GM12878 (cell line): ENCODE results near the gene CFAP47. TPM values are rescaled to one million over a fixed set of nuclear protein-coding genes. Genes with fewer than 3 reads are reported as not detected.

ENCODE experiments used
- ATAC-seq: fragments of 200-7000 bp; cut with Tn5 transposase; 3 replicates; pipeline ENCODE4 v1.9.1; 2020; ENCODE audit warnings: mild to moderate bottlenecking, moderate library complexity
- BruUV-seq: library from RNA; stranded (reverse); fragments of 400-500 nt; replicated peaks from 2 replicates; lab custom pipeline; 2021; lab: Mats Ljungman, UMichigan
- CTCF ChIA-PET: fragments of 300-600 bp; sonication (Branson Sonifier 250); formaldehyde crosslinking; extraction: SDS; loops from one replicate; lab custom pipeline; 2021; ENCODE audit warnings: inconsistent platforms; lab: Yijun Ruan, JAX
- POLR2A ChIA-PET: fragments of 350-600 bp; formaldehyde crosslinking; extraction: SDS; loops from one replicate; lab custom pipeline; 2021; ENCODE audit warnings: inconsistent platforms; lab: Charles Lee
- RAD21 ChIA-PET: fragments of 300-600 bp; sonication (Branson Sonifier 250); formaldehyde crosslinking; loops from one replicate; lab custom pipeline; 2023; ENCODE audit warnings: antibody characterized with exemption; ENCODE audit not compliant: unreplicated experiment; lab: Charles Lee
- SMC1A ChIA-PET: fragments of 300-600 bp; sonication (Branson Sonifier 250); formaldehyde crosslinking; loops from one replicate; lab custom pipeline; 2023; ENCODE audit not compliant: unreplicated experiment, uncharacterized antibody; lab: Charles Lee
- DNase-seq: peaks from one replicate; pipeline ENCODE4 v3.0.0-alpha.2; 2011; ENCODE audit warnings: low read depth, low spot score
- FAIRE-seq: peaks from 3 replicates; lab custom pipeline; 2011; peaks lifted over from hg19 to GRCh38; lab: Jason Lieb, UNC
- H2AFZ ChIP-seq: 2 replicates; pipeline ENCODE4 v1.6.0; 2011; ENCODE audit warnings: low read depth, low read length, control low read depth; ENCODE audit not compliant: control insufficient read depth
- H3K27ac ChIP-seq: 2 replicates; pipeline ENCODE4 v1.5.1; 2011; ENCODE audit warnings: control low read depth; ENCODE audit not compliant: control insufficient read depth, insufficient read depth
- H3K27me3 ChIP-seq, 2 experiments: replicated peaks in 1 of 2; 2 replicates each; pipeline versions ENCODE4 v1.6.0 to v1.6.1; 2011; ENCODE audit warnings: low read length in 1 of 2; ENCODE audit not compliant: control insufficient read depth in 2 of 2, insufficient read depth in 2 of 2
- H3K36me3 ChIP-seq, 2 experiments: 2 replicates each; pipeline ENCODE4 v1.5.1; 2011; ENCODE audit warnings: low read length in 1 of 2; ENCODE audit not compliant: control insufficient read depth in 2 of 2, insufficient read depth in 2 of 2
- H3K4me1 ChIP-seq: 2 replicates; pipeline ENCODE4 v1.6.1; 2011; ENCODE audit warnings: mild to moderate bottlenecking, low read length, moderate library complexity, mixed read lengths; ENCODE audit not compliant: control insufficient read depth, insufficient read depth
- H3K4me2 ChIP-seq: 2 replicates; pipeline ENCODE4 v1.6.0; 2011; ENCODE audit warnings: control low read depth; ENCODE audit not compliant: control insufficient read depth, insufficient read depth
- H3K4me3 ChIP-seq: fragments of 200-600 bp; sonication (generic); 2 replicates; pipeline ENCODE4 v1.5.1; 2016
- H3K79me2 ChIP-seq: 2 replicates; pipeline ENCODE4 v1.6.0; 2011; ENCODE audit warnings: low read length; ENCODE audit not compliant: control insufficient read depth, insufficient read depth
- H3K9ac ChIP-seq: 2 replicates; pipeline ENCODE4 v1.8.0; 2011; ENCODE audit warnings: low read length, control low read depth, mixed read lengths; ENCODE audit not compliant: control insufficient read depth, insufficient read depth
- H3K9me3 ChIP-seq: replicated peaks from 3 replicates; pipeline ENCODE4 v1.5.1; 2011; ENCODE audit warnings: mild to moderate bottlenecking, low read length; ENCODE audit not compliant: control insufficient read depth, insufficient read depth
- H4K20me1 ChIP-seq: 2 replicates; pipeline ENCODE4 v1.6.0; 2011; ENCODE audit not compliant: control insufficient read depth, insufficient read depth
- BHLHE40 ChIP-seq, 2 experiments: fragments of 450-650 bp in 1 of 2; IDR thresholded peaks; 2 replicates each; pipeline ENCODE4 v1.6.1; 2011 to 2017; ENCODE audit warnings: low read depth in 2 of 2, borderline replicate concordance in 1 of 2, improper control_type of control experiment in 1 of 2, low read length in 1 of 2, mild to moderate bottlenecking in 1 of 2
- CHD2 ChIP-seq: IDR thresholded peaks from 2 replicates; pipeline ENCODE4 v1.6.1; 2011; ENCODE audit warnings: low read depth, low read length, improper control_type of control experiment, borderline replicate concordance
- CHD4 ChIP-seq: fragments of 200-600 bp; sonication (generic); IDR thresholded peaks from 2 replicates; pipeline ENCODE4 v1.6.1; 2016; ENCODE audit warnings: mild to moderate bottlenecking
- EED ChIP-seq: sonication (generic); IDR thresholded peaks from 2 replicates; pipeline ENCODE4 v1.6.1; 2016; ENCODE audit warnings: antibody characterized with exemption, low read depth
- HDAC2 ChIP-seq: fragments of 200-600 bp; sonication (generic); IDR thresholded peaks from 2 replicates; pipeline ENCODE4 v1.6.1; 2017
- NFXL1 ChIP-seq: fragments of 450-650 bp; IDR thresholded peaks from 2 replicates; pipeline ENCODE4 v1.6.1; 2017; ENCODE audit warnings: antibody characterized with exemption, mild to moderate bottlenecking, borderline replicate concordance
- POLR2A ChIP-seq: IDR thresholded peaks from 2 replicates; pipeline ENCODE4 v1.6.1; 2011; ENCODE audit warnings: low read depth, mild to moderate bottlenecking, low read length
- RB1 ChIP-seq: fragments of 450-650 bp; formaldehyde crosslinking; IDR thresholded peaks from 2 replicates; pipeline ENCODE4 v1.6.1; 2017; ENCODE audit warnings: mild to moderate bottlenecking, borderline replicate concordance
- SUZ12 ChIP-seq: fragments of 200-600 bp; sonication (generic); IDR thresholded peaks from one replicate; pipeline ENCODE4 v1.6.1; 2018; ENCODE audit warnings: antibody characterized with exemption, mild to moderate bottlenecking; ENCODE audit not compliant: unreplicated experiment
- WGBS: methylation state at CpG from one replicate; pipeline ENCODE4 v1.1.6; 2016; ENCODE audit warnings: low lambda C conversion rate; ENCODE audit not compliant: insufficient replicate concordance, insufficient coverage; ENCODE audit errors: missing lambda C conversion rate; 5-methylcytosine and 5-hydroxymethylcytosine counted together
- in situ Hi-C: fragments of 300-500 bp; cut with MboI; formaldehyde crosslinking; loops from 9 replicates; pipeline ENCODE4 v1.14.3; 2018; ENCODE audit warnings: mixed read lengths
- intact Hi-C: fragments of 100-400 bp; cut with micrococcal nuclease; formaldehyde crosslinking; loops from one replicate; pipeline ENCODE4 v1.14.2; 2022; ENCODE audit not compliant: unreplicated experiment
- polyA plus RNA-seq, 11 experiments: library from polyadenylated mRNA; depleted of rRNA in 4 of 11; unstranded in 6 of 11; stranded (reverse) in 5 of 11; fragments of >200 nt; fragmentation: Nextera tagmentation in 4 of 11; fragmentation: Illumina TruSeq in 1 of 11; extraction: Ambion mirVana in 4 of 11; extraction: Trizol in 1 of 11; gene quantifications; 1 replicate in 1 of 11; 2 replicates in 10 of 11; pipeline versions ENCODE4 v1.2.1 to v1.2.3, GENCODE V29; 2011 to 2016; ENCODE audit warnings: inconsistent platforms in 2 of 11, missing spikeins in 2 of 11, low read depth in 1 of 11
- total RNA-seq, 4 experiments: library from RNA; depleted of rRNA in 3 of 4; stranded (reverse); fragments of >200 nt in 3 of 4; fragmentation: Illumina TruSeq in 1 of 4; extraction: Trizol in 1 of 4; gene quantifications; 2 replicates each; pipeline versions ENCODE4 v1.2.1 to v1.2.3, GENCODE V29; 2013 to 2021
- TF ChIP-seq, protein P1 (sequence below): fragments of 450-650 bp; IDR thresholded peaks from 2 replicates; pipeline ENCODE4 v1.6.1; 2014; ENCODE audit warnings: mild to moderate bottlenecking
- TF ChIP-seq, protein P2 (sequence below): IDR thresholded peaks from 2 replicates; pipeline ENCODE4 v1.6.1; 2012; ENCODE audit warnings: improper control_type of control experiment, low read depth, low read length; ENCODE audit not compliant: insufficient replicate concordance
- TF ChIP-seq, protein P3 (sequence below): IDR thresholded peaks from 2 replicates; pipeline ENCODE4 v1.6.1; 2012; ENCODE audit warnings: low read depth, low read length, improper control_type of control experiment
- TF ChIP-seq, protein P4 (sequence below): IDR thresholded peaks from 2 replicates; pipeline ENCODE4 v1.6.1; 2011; ENCODE audit warnings: borderline replicate concordance, low read depth, mild to moderate bottlenecking, moderate library complexity, low read length; ENCODE audit not compliant: insufficient read depth, poor library complexity, severe bottlenecking
- TF ChIP-seq, protein P5 (sequence below): fragments of 450-650 bp; IDR thresholded peaks from 2 replicates; pipeline ENCODE4 v1.6.1; 2017; ENCODE audit warnings: mild to moderate bottlenecking, low read depth, inconsistent platforms; ENCODE audit not compliant: poor library complexity, severe bottlenecking

The CFAP47 gene
- total and polyA plus RNA-seq, 10 of the 15 experiments (the other 5 are each of a cell fraction or from before 2014, with no cell fraction given): 0.02 to 0.88 (median 0.06) TPM; not detected in 3

DNA sequence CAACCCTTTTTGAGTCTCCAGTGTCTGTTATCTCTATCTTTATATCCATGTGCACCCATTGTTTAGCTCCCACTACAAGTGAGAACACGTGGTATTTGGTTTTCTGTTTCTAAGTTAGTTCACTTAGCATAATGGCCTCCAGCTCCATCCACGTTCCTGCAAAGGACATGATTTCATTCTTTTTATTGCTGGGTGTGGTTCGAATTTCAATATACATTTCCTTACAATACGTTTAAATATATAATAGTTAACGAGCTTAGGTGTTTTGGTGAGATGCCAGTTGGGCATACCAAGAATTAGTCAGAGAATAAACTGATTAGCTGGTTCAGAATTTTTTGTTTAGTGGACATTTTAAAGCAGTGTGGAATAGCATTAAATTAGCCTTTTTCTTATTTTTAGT is 196.7 kb downstream of the CFAP47 start:
- no peak for ATAC-seq
- no peak overlapping the region for H3K27ac ChIP-seq
- in situ Hi-C loops: no loop called here
- ChIA-PET SMC1A (no interaction called here), POLR2A (no interaction called here), CTCF (no interaction called here), RAD21 (no interaction called here)
- H3K4me1 ChIP-seq: no peaks in the 10 kb centered on the region
- H3K36me3 ChIP-seq: no peaks in the 10 kb centered on the region
- no TSS peak for BruUV-seq
- H3K9ac ChIP-seq: no peak overlapping the region
- H4K20me1 ChIP-seq: no peaks in the 10 kb centered on the region
- no peaks in the 10 kb centered on the region for H3K79me2 ChIP-seq
- no peaks in the 10 kb centered on the region for H3K27me3 ChIP-seq
- no peak overlapping the region for H3K4me3 ChIP-seq
- intact Hi-C loops: no loop called here
- DNase-seq: no peak
- no peak overlapping the region for H2AFZ ChIP-seq
- no peak overlapping the region for H3K4me2 ChIP-seq
- no peak for FAIRE-seq
- H3K9me3 ChIP-seq: no peaks in the 10 kb centered on the region
- WGBS: 0% methylated on average over 5 of the region's 5 CpGs
- TF ChIP-seq NFXL1 (no peak), HDAC2 (no peak), BHLHE40 (IDR thresholded peaks at IDR 0.05; ENCODE audit: borderline replicate concordance in 1 of 2, low read depth in 2 of 2, low read length in 1 of 2) (no peak), SUZ12 (no peak), CHD4 (no peak), POLR2A (no peak), EED (no peak), RB1 (no peak), CHD2 (no peak)
- TF ChIP-seq, protein P1, sequence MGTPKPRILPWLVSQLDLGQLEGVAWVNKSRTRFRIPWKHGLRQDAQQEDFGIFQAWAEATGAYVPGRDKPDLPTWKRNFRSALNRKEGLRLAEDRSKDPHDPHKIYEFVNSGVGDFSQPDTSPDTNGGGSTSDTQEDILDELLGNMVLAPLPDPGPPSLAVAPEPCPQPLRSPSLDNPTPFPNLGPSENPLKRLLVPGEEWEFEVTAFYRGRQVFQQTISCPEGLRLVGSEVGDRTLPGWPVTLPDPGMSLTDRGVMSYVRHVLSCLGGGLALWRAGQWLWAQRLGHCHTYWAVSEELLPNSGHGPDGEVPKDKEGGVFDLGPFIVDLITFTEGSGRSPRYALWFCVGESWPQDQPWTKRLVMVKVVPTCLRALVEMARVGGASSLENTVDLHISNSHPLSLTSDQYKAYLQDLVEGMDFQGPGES: no peak
- TF ChIP-seq, protein P2, sequence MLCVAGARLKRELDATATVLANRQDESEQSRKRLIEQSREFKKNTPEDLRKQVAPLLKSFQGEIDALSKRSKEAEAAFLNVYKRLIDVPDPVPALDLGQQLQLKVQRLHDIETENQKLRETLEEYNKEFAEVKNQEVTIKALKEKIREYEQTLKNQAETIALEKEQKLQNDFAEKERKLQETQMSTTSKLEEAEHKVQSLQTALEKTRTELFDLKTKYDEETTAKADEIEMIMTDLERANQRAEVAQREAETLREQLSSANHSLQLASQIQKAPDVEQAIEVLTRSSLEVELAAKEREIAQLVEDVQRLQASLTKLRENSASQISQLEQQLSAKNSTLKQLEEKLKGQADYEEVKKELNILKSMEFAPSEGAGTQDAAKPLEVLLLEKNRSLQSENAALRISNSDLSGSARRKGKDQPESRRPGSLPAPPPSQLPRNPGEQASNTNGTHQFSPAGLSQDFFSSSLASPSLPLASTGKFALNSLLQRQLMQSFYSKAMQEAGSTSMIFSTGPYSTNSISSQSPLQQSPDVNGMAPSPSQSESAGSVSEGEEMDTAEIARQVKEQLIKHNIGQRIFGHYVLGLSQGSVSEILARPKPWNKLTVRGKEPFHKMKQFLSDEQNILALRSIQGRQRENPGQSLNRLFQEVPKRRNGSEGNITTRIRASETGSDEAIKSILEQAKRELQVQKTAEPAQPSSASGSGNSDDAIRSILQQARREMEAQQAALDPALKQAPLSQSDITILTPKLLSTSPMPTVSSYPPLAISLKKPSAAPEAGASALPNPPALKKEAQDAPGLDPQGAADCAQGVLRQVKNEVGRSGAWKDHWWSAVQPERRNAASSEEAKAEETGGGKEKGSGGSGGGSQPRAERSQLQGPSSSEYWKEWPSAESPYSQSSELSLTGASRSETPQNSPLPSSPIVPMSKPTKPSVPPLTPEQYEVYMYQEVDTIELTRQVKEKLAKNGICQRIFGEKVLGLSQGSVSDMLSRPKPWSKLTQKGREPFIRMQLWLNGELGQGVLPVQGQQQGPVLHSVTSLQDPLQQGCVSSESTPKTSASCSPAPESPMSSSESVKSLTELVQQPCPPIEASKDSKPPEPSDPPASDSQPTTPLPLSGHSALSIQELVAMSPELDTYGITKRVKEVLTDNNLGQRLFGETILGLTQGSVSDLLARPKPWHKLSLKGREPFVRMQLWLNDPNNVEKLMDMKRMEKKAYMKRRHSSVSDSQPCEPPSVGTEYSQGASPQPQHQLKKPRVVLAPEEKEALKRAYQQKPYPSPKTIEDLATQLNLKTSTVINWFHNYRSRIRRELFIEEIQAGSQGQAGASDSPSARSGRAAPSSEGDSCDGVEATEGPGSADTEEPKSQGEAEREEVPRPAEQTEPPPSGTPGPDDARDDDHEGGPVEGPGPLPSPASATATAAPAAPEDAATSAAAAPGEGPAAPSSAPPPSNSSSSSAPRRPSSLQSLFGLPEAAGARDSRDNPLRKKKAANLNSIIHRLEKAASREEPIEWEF: no peak
- TF ChIP-seq, protein P3, sequence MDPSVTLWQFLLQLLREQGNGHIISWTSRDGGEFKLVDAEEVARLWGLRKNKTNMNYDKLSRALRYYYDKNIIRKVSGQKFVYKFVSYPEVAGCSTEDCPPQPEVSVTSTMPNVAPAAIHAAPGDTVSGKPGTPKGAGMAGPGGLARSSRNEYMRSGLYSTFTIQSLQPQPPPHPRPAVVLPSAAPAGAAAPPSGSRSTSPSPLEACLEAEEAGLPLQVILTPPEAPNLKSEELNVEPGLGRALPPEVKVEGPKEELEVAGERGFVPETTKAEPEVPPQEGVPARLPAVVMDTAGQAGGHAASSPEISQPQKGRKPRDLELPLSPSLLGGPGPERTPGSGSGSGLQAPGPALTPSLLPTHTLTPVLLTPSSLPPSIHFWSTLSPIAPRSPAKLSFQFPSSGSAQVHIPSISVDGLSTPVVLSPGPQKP: no peak
- TF ChIP-seq, protein P4, sequence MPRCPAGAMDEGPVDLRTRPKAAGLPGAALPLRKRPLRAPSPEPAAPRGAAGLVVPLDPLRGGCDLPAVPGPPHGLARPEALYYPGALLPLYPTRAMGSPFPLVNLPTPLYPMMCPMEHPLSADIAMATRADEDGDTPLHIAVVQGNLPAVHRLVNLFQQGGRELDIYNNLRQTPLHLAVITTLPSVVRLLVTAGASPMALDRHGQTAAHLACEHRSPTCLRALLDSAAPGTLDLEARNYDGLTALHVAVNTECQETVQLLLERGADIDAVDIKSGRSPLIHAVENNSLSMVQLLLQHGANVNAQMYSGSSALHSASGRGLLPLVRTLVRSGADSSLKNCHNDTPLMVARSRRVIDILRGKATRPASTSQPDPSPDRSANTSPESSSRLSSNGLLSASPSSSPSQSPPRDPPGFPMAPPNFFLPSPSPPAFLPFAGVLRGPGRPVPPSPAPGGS: no peak
- TF ChIP-seq, protein P5, sequence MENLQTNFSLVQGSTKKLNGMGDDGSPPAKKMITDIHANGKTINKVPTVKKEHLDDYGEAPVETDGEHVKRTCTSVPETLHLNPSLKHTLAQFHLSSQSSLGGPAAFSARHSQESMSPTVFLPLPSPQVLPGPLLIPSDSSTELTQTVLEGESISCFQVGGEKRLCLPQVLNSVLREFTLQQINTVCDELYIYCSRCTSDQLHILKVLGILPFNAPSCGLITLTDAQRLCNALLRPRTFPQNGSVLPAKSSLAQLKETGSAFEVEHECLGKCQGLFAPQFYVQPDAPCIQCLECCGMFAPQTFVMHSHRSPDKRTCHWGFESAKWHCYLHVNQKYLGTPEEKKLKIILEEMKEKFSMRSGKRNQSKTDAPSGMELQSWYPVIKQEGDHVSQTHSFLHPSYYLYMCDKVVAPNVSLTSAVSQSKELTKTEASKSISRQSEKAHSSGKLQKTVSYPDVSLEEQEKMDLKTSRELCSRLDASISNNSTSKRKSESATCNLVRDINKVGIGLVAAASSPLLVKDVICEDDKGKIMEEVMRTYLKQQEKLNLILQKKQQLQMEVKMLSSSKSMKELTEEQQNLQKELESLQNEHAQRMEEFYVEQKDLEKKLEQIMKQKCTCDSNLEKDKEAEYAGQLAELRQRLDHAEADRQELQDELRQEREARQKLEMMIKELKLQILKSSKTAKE: no peak
